GM21515 (cell line): Measurements from ENCODE around the gene GNAS-AS1.

Experiments
- ATAC-seq: cut with Tn5 transposase; IDR thresholded peaks from one replicate; pipeline ENCODE4 v1.9.1; 2021; ENCODE audit not compliant: unreplicated experiment

GNAS-AS1 gene

DNA sequence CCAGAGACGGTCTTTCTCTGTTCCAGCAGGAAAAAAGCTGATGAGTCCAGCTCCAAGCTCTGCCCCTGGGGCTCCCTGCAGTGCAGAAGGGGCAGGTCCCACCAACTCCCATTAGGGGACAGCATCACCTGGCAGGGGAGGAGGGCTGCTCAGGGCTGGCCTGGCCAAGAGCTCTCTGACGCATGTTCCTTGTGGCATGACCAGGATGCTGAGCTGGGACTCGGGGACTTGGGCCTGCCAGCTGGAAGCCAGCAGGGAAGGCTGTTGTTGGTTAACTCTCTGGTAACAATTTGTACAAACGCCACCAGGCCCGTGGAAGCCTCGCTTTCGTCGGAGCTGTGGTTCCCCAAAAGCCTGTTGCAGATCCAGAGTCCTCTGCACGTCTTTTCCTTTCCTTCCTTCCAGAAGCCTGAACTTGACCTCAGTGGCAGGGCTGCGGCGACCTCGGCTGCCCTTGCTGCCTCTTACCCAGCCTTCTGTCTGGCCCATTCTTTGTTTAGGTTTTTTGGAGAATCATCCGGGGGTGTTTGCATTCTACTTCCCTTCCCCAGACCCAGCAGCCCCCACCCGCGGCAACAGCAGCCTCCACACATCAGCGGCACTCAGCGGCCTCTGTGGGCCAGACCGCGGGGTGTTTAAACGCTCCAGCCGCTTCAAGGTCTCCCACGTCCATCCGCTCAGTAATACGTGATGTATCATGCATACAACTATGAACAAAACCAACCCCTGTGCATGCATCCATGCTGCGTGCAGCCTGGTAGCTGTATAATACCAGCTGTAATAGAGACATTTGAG is 63.3 kb downstream of the GNAS-AS1 start:
- no peak for ATAC-seq

DNA sequence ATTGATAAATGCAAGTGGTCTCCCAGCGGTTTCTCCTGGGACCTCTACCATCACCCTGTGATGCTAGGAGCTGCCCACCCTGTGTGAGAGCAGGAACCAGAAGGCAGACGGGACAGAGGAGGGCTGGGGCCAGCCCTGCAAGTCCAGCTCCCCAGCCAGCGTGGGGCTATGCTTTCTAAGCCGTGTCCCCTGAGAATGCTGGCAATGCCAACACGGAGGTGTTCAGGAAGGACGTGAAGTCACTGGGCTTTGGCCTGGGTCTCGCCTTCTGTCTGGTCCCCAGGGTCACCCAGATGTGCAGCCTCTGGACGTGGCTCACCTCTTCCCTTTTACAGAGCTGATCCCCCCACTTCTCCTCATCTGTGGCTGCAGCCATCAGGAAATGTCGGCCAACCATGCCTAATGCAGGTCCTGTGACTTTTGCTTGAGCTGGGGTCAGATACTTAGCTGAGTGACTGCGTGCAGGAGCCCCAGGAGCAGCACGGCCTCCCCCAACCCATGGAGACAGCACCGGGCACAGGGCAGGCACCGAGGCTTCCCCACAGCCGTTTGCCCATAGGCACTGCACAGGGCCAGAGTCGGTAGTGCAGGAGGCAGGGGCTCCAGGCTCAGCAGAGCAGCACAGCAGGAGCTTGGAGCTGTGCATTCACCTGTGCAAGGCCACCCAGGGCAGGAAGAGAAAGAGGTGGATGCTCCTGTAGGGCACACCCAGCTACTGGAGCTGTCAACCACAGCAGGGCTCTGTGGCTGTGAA is 66.2 kb downstream of the GNAS-AS1 start:
- ATAC-seq, result no peak

- ATAC-seq, result no peak
Measured at GRCh38 chr20:58783511-58784011, 67.1 kb downstream of the GNAS-AS1 start.

DNA sequence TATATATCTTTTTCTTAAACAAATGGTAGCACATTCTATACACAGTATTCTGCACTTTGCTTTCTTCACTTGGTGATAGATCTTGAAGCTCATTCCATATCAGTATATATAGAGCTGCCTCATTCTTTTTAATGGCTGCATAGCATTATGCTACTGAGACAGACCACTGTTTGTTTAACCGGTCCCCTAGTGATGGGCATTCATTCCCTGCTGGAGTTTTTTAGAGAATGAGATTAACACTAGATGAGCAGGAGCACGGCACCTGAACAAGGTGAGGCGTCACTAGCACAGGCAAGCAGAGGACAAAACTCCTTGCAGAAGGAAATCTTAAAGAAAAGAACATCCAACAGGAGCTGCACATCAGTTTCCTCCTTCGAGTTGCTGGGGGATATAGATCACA is 69.6 kb downstream of the GNAS-AS1 start:
- no peak for ATAC-seq

DNA sequence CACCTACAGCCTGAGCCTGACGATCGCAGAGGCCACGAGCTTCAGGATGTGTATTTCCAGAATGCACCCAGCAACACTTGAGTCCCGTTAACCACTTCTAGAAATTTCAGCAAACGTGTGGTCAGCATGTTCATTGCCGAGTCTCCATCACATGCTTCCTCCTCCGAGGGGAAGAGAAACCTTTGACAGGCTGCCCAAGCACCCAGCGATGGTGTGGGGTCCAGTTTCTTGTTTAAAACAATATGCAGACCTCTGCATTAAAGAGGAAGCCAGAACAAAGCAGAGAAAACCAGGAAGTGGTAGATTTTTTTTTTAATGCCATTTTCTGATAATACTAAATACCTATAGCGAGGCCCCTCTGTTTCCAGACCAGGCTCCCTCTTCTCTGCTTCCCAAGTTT is 71.9 kb downstream of the GNAS-AS1 start:
- ATAC-seq, result no peak

DNA sequence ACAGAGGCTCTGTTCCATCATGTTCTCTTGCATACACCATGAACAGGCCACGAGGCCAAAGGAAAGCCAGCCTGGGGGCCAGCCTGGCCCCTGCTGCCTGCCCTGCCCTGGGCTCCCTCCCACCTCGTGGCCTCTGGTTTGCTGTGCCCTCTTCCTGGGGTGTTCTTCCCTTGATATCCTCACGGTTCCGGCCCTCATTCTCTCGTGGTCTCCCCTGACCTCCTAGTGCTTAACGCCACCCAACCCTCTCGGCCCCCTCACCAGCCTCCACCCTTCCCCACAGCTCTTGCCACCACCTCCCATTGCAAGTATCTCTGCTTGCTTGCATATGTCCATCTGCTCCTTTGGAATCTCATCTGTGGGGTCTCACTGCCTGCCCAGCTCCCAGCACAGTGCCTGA is 73.0 kb downstream of the GNAS-AS1 start:
- no peak for ATAC-seq

- no peak for ATAC-seq
Measured at GRCh38 chr20:58776109-58776508, 74.6 kb downstream of the GNAS-AS1 start.

GRCh38 chr20:58775371-58775770 is 75.3 kb downstream of the GNAS-AS1 start:
- no peak for ATAC-seq

DNA sequence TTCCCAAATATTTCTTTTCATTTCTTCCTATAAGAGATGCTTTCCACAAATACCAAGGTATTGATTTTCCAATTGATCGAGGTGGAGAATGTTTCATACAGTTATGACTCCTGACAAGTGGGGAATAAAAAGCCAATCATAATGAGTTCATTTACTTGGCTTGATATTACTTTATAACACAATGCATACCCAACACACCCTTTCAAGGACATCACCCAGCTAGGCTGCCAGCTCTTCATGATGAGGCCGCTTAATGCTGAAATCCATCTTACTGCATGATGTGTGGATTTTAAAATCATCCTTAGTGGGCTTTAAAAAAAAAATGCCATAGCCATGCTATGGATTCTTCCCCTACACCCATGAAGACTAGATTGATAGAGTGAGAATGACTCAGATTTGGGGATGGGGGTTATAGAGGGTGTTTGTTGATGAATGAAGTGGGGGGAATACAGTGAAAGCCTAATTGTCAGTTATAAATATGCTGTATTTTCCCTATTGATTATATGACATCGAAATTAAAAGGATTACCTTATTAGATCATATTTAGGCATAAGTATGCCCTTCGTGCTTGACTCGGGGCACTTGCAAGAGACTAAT is 75.9 kb downstream of the GNAS-AS1 start:
- no peak for ATAC-seq

DNA sequence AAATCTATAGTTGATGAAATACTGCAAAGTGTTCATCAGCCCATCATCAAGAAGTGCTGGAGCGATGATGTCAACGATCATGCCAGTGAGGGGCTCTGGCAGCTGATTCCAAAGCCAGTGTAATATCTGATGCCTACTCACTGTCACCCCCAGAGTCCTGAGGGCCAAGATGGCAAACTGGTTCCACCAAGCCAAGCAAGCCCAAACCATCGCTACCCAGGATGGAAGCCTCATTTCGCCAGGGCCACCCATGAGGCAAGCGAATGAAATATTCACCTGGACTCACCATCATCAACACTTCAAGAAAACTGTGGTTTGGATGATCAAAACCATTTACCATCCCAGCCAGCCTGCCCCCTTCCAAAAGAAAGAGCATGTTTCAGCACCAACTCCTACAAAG is 76.5 kb downstream of the GNAS-AS1 start:
- ATAC-seq, result no peak

- ATAC-seq, result no peak
Measured at GRCh38 chr20:58772786-58773185, 77.9 kb downstream of the GNAS-AS1 start.
